Right lobe of liver (tissue), 6 donors: ENCODE results near the gene SLC15A2. TPM values are rescaled to one million over a fixed set of nuclear protein-coding genes. Genes with fewer than 3 reads are reported as not detected.
"Not testable (repeated sequence)": the region's sequence is repeated elsewhere in the genome, so short reads cannot be mapped to it uniquely, and the experiment has no call there.

ENCODE experiments used
- ATAC-seq, 4 donors: fragments of 200-7000 bp; cut with Tn5 transposase; one replicate each; pipeline ENCODE4 v1.9.1; 2020; ENCODE audit warnings: mild to moderate bottlenecking in 4 of 4, moderate library complexity in 4 of 4
- DNase-seq, 3 donors: peaks; one replicate each; pipeline ENCODE4 v3.0.0-alpha.2; 2020
- H3K27ac ChIP-seq, 3 donors: fragments of 200-600 bp; one replicate each; pipeline ENCODE4 v1.8.0; 2022
- H3K27me3 ChIP-seq, 2 donors: fragments of 200-600 bp; one replicate each; pipeline ENCODE4 v1.8.0; 2022
- H3K36me3 ChIP-seq, 4 donors: fragments of 200-600 bp; sonication (generic) in 1 of 4; one replicate each; pipeline versions ENCODE4 v1.5.1 to v1.8.0; 2017 to 2022; ENCODE audit warnings: control low read depth in 1 of 4
- H3K4me1 ChIP-seq, 4 donors: fragments of 200-600 bp; sonication (generic) in 1 of 4; one replicate each; pipeline versions ENCODE4 v1.5.1 to v1.8.0; 2017 to 2022; ENCODE audit warnings: control low read depth in 1 of 4
- H3K4me3 ChIP-seq, 3 donors: fragments of 200-600 bp; one replicate each; pipeline ENCODE4 v1.8.0; 2022
- H3K9me3 ChIP-seq, 4 donors: fragments of 200-600 bp; sonication (generic) in 1 of 4; one replicate each; pipeline versions ENCODE4 v1.5.1 to v1.8.0; 2017 to 2022; ENCODE audit warnings: control low read depth in 1 of 4
- POLR2A ChIP-seq: fragments of 450-650 bp; IDR thresholded peaks from one replicate; pipeline ENCODE4 v1.6.1; 2017; ENCODE audit warnings: antibody characterized with exemption, mild to moderate bottlenecking
- WGBS: methylation state at CpG from one replicate; pipeline ENCODE4 v1.1.6; 2018; ENCODE audit warnings: low coverage, low lambda C conversion rate; ENCODE audit not compliant: insufficient coverage; ENCODE audit errors: missing lambda C conversion rate; 5-methylcytosine and 5-hydroxymethylcytosine counted together
- intact Hi-C, 2 donors: fragments of 100-400 bp; cut with DNase I; formaldehyde crosslinking; loops; one replicate each; pipeline versions ENCODE4 v1.11.2 to v1.14.1; 2022
- total RNA-seq, 6 experiments: library from RNA; depleted of rRNA in 2 of 6; stranded (reverse); fragments of >200 nt in 2 of 6; fragmentation: NEBNext Ultra II Directional in 3 of 6; extraction: Animal tissue kit (Norgen Biotek cat#: 25700) in 3 of 6; gene quantifications; one replicate each; pipeline versions ENCODE4 v1.1.0 to v1.2.4, GENCODE V29; 2016 to 2023
- TF ChIP-seq, protein P1 (sequence below), 4 donors: fragments of 200-600 bp in 3 of 4; fragments of 450-650 bp in 1 of 4; IDR thresholded peaks; one replicate each; pipeline versions ENCODE4 v1.5.1 to v1.8.0; 2016 to 2022; ENCODE audit warnings: antibody characterized with exemption in 4 of 4, mild to moderate bottlenecking in 2 of 4
- donor health status: DM: no; HTN: yes; CAD: no.
- donor health status: DM: no; HTN: no; CAD: no.
- donor health status: DM: no; HTN: no; CAD: no.
- donor health status: DM: no; HTN: yes; CAD: no.
- donor health status: DM: no; HTN: yes; CAD: no.

SLC15A2 gene
- total RNA-seq, 6 experiments from 2014 or later = 0.18 to 1.7 (median 0.97) TPM

DNA sequence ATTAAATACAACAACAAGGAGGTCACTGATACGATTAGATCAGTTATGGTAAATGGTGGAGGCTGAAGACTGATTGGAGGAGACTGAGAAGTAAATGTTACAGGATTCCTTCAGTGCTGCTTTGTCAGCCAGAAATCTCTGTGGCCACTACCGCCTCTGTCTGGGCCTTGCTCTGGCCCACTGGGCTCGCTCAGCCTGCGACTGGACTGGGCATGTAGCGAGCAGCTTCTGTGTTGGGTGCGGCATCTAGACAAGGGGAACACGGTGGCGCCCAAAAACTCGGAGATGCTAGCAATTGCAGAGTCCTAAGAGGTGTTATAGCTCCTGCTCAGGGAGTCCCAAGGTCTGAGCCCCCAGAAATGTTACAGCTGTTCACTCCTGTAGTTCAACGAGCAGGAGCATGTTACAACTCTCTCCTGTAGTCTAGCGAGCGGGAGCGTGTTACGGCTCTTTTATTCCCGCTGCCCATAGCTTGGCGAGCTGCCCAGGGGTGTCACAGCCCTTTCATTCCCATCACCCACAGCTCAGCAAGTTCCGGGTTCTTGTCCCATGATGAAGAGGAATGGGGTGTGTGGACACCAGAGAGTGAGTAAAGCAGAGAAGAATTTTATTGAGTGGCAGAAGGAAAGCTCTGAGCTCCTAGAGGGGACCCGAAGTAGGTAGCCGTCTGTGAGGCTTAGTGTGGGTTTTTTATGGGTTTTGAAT, 24.7 kb downstream of the SLC15A2 start:
- ATAC-seq (no peak), DNase-seq (peak in 1 of 3 donors; percentile 26)
- no peak overlapping the region for H3K4me3 ChIP-seq
- no peak overlapping the region for H3K27ac ChIP-seq
- H3K4me1 ChIP-seq = no peaks in the 10 kb centered on the region
- TF ChIP-seq, protein P1, sequence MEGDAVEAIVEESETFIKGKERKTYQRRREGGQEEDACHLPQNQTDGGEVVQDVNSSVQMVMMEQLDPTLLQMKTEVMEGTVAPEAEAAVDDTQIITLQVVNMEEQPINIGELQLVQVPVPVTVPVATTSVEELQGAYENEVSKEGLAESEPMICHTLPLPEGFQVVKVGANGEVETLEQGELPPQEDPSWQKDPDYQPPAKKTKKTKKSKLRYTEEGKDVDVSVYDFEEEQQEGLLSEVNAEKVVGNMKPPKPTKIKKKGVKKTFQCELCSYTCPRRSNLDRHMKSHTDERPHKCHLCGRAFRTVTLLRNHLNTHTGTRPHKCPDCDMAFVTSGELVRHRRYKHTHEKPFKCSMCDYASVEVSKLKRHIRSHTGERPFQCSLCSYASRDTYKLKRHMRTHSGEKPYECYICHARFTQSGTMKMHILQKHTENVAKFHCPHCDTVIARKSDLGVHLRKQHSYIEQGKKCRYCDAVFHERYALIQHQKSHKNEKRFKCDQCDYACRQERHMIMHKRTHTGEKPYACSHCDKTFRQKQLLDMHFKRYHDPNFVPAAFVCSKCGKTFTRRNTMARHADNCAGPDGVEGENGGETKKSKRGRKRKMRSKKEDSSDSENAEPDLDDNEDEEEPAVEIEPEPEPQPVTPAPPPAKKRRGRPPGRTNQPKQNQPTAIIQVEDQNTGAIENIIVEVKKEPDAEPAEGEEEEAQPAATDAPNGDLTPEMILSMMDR (IDR thresholded peaks at IDR 0.05) = no peak
- TF ChIP-seq POLR2A = no peak
- no peaks in the 10 kb centered on the region for H3K27me3 ChIP-seq
- H3K9me3 ChIP-seq = no peaks in the 10 kb centered on the region
- no peaks in the 10 kb centered on the region for H3K36me3 ChIP-seq
- WGBS = 89% methylated on average over 10 of the region's 19 CpGs
- intact Hi-C loops = no loop called here

DNA sequence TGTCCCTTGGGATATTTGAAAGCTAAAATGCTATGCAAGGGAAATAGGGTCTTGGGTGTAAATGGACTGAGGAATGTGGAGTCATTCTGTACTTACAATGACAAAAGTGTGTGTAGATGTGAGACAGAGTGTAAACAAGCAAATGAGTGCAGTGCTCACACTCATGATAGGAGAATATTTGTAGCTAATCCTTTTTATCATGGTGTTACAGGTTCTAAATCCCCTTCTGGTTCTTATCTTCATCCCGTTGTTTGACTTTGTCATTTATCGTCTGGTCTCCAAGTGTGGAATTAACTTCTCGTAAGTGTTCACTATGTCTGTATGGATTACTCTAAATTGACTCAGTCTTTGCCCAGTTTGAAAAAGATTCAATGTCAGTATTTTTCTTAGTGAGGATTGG, 30.5 kb downstream of the SLC15A2 start:
- TF ChIP-seq POLR2A = no peak
- TF ChIP-seq, protein P1 (IDR thresholded peaks at IDR 0.05) = no peak
- no peaks in the 10 kb centered on the region for H3K27me3 ChIP-seq
- H3K27ac ChIP-seq = no peak overlapping the region
- 83% methylated on average over 3 of the region's 3 CpGs for WGBS
- intact Hi-C loops = no loop called here
- H3K4me1 ChIP-seq = no peaks in the 10 kb centered on the region
- no peaks in the 10 kb centered on the region for H3K9me3 ChIP-seq
- H3K4me3 ChIP-seq = no peak overlapping the region
- DNase-seq = no peak
- H3K36me3 ChIP-seq = peaks cover 0 to 2% (median 0%) of the 10 kb centered on the region in 4 donors
- no peak for ATAC-seq

DNA sequence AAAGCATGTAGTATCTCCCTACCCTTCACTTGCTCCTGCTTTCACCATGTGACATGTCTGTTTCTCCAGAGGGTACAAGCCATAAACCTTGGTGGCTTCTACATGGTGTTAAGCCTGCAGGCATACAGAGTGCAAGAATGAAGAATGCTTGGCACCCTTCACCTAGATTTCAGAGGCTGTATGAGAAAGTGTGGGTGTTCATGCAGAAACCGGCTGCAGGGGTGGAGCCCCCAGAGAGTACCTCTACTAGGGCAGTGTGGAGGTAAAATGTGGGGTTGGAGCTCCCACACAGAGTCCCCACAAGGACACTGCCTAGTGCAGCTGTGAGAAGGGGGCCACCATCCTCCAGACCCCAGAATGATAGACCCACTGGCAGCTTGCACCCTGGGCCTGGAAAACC, 32.2 kb downstream of the SLC15A2 start:
- 100% methylated on average over 1 of the region's 1 CpG for WGBS
- H3K27ac ChIP-seq = no peak overlapping the region
- ATAC-seq = no peak
- no peaks in the 10 kb centered on the region for H3K27me3 ChIP-seq
- no peak overlapping the region for H3K4me3 ChIP-seq
- no peaks in the 10 kb centered on the region for H3K9me3 ChIP-seq
- peaks cover 0 to 2% (median 0%) of the 10 kb centered on the region in 4 donors for H3K36me3 ChIP-seq
- H3K4me1 ChIP-seq = no peaks in the 10 kb centered on the region
- DNase-seq = no peak
- TF ChIP-seq, protein P1 (IDR thresholded peaks at IDR 0.05) = no peak
- no peak for TF ChIP-seq POLR2A
- intact Hi-C loops = no loop called here

DNA sequence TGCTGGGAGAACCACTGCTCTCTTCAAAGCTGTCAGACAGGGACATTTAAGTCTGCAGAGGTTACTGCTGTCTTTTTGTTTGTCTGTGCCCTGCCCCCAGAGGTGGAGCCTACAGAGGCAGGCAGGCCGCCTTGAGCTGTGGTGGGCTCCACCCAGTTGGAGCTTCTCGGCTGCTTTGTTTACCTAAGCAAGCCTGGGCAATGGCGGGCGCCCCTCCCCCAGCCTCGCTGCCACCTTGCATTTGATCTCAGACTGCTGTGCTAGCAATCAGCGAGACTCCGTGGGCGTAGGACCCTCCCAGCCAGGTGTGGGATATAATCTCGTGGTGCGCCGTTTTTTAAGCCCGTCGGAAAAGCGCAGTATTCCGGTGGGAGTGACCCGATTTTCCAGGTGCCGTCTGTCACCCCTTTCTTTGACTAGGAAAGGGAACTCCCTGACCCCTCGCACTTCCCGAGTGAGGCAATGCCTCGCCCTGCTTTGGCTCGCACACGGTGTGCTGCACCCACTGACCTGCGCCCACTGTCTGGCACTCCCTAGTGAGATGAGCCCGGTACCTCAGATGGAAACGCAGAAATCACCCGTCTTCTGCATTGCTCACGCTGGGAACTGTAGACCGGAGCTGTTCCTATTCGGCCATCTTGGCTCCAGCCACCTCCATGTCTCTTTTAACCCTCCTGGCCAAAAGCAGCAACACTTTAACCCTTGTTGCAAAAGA, 44.1 kb downstream of the SLC15A2 start:
- ATAC-seq, intact Hi-C loops, H3K4me3 ChIP-seq, H3K4me1 ChIP-seq, H3K9me3 ChIP-seq, H3K27me3 ChIP-seq, H3K36me3 ChIP-seq, H3K27ac ChIP-seq, DNase-seq: not testable (repeated sequence)
- 88% methylated on average over 7 of the region's 29 CpGs for WGBS

DNA sequence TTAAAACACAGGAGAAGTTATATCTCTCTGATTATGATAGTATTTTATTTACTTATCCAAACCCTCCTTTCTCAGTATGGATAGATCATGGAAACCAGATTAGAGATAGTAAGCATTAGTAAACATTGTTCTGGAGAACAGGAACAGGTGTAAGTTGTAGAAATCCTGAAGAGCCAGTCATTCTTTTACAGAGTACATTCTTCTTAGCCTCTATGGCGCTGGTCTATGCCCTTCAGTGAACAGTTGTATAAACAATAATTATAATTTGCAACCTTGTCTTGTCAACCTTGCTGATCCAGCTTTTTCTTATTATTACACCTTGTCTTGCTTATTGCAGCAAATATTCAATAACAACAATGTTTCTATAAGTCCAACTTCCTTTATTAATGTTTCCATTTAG, 47.4 kb downstream of the SLC15A2 start:
- Histone ChIP-seq H3K27ac (no peak overlapping the region), H3K36me3 (peaks cover 0 to 3% (median 0%) of the 10 kb centered on the region in 4 donors), H3K27me3 (no peaks in the 10 kb centered on the region), H3K4me1 (no peaks in the 10 kb centered on the region), H3K4me3 (no peak overlapping the region), H3K9me3 (no peaks in the 10 kb centered on the region)
- no peak for TF ChIP-seq POLR2A
- TF ChIP-seq, protein P1 (IDR thresholded peaks at IDR 0.05) = no peak
- no peak for ATAC-seq
- intact Hi-C loops = no loop called here
- 100% methylated on average over 1 of the region's 1 CpG for WGBS
- no peak for DNase-seq
